ENCODE measurements around the gene ARAF. TPM values are rescaled to one million over a fixed set of nuclear protein-coding genes. Genes with fewer than 3 reads are reported as not detected.

ARAF gene
- total RNA-seq, 1 donor from 2014 or later, result 76.8 TPM

DNA sequence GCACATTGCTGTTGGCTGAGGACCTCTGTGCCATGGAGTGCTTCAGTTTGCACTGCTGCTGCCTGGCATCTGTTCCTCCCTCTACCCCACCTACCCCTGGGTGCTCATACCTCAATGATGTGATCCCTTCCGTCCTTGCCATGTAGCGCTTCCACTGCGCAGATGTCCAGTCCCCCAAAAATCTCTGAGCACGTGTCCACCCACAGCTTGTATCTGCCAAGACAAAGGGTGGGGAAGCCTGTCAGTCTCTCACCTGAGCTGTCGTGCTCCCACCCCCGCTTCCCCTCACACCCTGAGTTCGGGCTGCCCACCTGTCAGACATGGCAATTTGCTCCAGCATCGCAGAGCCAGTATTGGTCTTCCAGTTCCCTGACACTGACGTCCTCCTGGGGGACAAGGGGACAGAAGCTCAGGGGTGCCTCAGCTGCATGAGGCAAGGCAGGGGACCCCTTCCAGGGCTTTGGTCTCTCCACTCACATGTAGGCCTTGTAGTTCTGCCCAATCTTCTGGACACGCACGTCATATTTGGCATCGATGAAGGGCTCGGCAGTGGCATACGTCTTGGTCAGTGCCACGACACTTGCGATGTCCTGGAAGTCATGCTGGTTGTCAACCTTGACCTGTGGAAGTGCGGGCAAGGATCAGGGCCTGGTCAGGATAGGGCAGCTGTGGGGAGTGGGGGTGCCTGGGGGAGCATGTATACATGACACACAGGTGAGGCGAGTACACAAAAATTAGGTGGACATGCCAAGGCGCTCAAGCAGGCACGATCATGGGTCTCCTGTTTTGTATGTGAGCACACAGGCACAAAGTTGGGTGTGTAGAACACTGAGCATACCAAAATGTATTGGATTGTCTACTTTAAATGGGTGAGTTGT lies 15.3 kb downstream of the ARAF start:
- Mint-ChIP-seq H3K4me1 (ENCODE audit: low read depth) (peaks cover 9% of the 10 kb centered on the region), H3K4me3 (ENCODE audit: low read depth) (no peak overlapping the region), H3K9me3 (ENCODE audit: low read depth) (peaks cover 13% of the 10 kb centered on the region), H3K27ac (no peak overlapping the region), H3K36me3 (ENCODE audit: insufficient read depth) (peaks cover 10% of the 10 kb centered on the region), H3K27me3 (no peaks in the 10 kb centered on the region)
- TF ChIP-seq, protein P1, sequence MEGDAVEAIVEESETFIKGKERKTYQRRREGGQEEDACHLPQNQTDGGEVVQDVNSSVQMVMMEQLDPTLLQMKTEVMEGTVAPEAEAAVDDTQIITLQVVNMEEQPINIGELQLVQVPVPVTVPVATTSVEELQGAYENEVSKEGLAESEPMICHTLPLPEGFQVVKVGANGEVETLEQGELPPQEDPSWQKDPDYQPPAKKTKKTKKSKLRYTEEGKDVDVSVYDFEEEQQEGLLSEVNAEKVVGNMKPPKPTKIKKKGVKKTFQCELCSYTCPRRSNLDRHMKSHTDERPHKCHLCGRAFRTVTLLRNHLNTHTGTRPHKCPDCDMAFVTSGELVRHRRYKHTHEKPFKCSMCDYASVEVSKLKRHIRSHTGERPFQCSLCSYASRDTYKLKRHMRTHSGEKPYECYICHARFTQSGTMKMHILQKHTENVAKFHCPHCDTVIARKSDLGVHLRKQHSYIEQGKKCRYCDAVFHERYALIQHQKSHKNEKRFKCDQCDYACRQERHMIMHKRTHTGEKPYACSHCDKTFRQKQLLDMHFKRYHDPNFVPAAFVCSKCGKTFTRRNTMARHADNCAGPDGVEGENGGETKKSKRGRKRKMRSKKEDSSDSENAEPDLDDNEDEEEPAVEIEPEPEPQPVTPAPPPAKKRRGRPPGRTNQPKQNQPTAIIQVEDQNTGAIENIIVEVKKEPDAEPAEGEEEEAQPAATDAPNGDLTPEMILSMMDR (IDR thresholded peaks at IDR 0.05; ENCODE audit: unreplicated experiment), result no peak
- DNase-seq (ENCODE audit: low spot score, unreplicated experiment), result no peak

GRCh38 chrX:47577424-47577823 lies 16.4 kb downstream of the ARAF start:
- Mint-ChIP-seq H3K4me3 (ENCODE audit: low read depth) (no peak overlapping the region), H3K9me3 (ENCODE audit: low read depth) (peaks cover 11% of the 10 kb centered on the region), H3K27me3 (no peaks in the 10 kb centered on the region), H3K27ac (no peak overlapping the region), H3K36me3 (ENCODE audit: insufficient read depth) (peaks cover 7% of the 10 kb centered on the region), H3K4me1 (ENCODE audit: low read depth) (peaks cover 11% of the 10 kb centered on the region)
- no peak for DNase-seq (ENCODE audit: low spot score, unreplicated experiment)
- TF ChIP-seq, protein P1 (IDR thresholded peaks at IDR 0.05; ENCODE audit: unreplicated experiment), result no peak

GRCh38 chrX:47577901-47578300 lies 16.9 kb downstream of the ARAF start:
- no peaks in the 10 kb centered on the region for H3K27me3 Mint-ChIP-seq
- H3K4me1 Mint-ChIP-seq (ENCODE audit: low read depth), result peaks cover 11% of the 10 kb centered on the region
- peaks cover 5% of the 10 kb centered on the region for H3K36me3 Mint-ChIP-seq (ENCODE audit: insufficient read depth)
- TF ChIP-seq, protein P1 (IDR thresholded peaks at IDR 0.05; ENCODE audit: unreplicated experiment), result no peak
- peaks cover 11% of the 10 kb centered on the region for H3K9me3 Mint-ChIP-seq (ENCODE audit: low read depth)
- H3K27ac Mint-ChIP-seq, result no peak overlapping the region
- no peak for DNase-seq (ENCODE audit: low spot score, unreplicated experiment)
- no peak overlapping the region for H3K4me3 Mint-ChIP-seq (ENCODE audit: low read depth)

DNA sequence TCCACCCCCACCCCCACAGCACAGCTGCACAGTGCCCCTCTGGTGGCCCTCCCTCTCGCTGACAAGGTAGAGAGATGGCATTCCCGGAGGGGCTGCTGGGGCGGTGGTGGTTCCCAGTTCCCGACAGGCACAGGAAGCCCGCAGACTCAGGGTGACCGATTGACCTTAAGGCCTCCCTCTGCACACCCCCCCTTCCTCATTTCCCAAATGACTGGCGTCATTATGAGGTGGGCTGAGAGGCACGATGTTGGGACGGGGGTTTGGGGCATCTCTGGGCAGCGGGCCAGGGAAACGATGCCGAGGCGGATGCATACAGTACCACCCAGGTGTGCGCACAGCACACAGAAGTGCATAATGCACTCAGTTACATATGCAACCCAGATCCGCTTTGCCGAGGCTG lies 17.7 kb downstream of the ARAF start:
- peaks cover 2% of the 10 kb centered on the region for H3K36me3 Mint-ChIP-seq (ENCODE audit: insufficient read depth)
- no peak overlapping the region for H3K27ac Mint-ChIP-seq
- DNase-seq (ENCODE audit: low spot score, unreplicated experiment), result no peak
- no peaks in the 10 kb centered on the region for H3K27me3 Mint-ChIP-seq
- H3K4me3 Mint-ChIP-seq (ENCODE audit: low read depth), result no peak overlapping the region
- H3K4me1 Mint-ChIP-seq (ENCODE audit: low read depth), result peaks cover 5% of the 10 kb centered on the region
- TF ChIP-seq, protein P1 (IDR thresholded peaks at IDR 0.05; ENCODE audit: unreplicated experiment), result no peak
- peaks cover 10% of the 10 kb centered on the region for H3K9me3 Mint-ChIP-seq (ENCODE audit: low read depth)

GRCh38 chrX:47579537-47579936 lies 18.5 kb downstream of the ARAF start:
- Mint-ChIP-seq H3K4me1 (ENCODE audit: low read depth) (peaks cover 5% of the 10 kb centered on the region), H3K9me3 (ENCODE audit: low read depth) (peaks cover 10% of the 10 kb centered on the region), H3K27me3 (no peaks in the 10 kb centered on the region)

More at GRCh38 chrX:47579537-47579936, 18.5 kb downstream of the ARAF start:
- Mint-ChIP-seq H3K36me3 (ENCODE audit: insufficient read depth) (peaks cover 2% of the 10 kb centered on the region), H3K27ac (no peak overlapping the region), H3K4me3 (ENCODE audit: low read depth) (no peak overlapping the region)
- DNase-seq (ENCODE audit: low spot score, unreplicated experiment), result no peak
- TF ChIP-seq, protein P1 (IDR thresholded peaks at IDR 0.05; ENCODE audit: unreplicated experiment), result no peak
